ENCODE results near the gene TRIM64C. TPM values are rescaled to one million over a fixed set of nuclear protein-coding genes. Genes with fewer than 3 reads are reported as not detected.
"Not testable (repeated sequence)": the region's sequence is repeated elsewhere in the genome, so short reads cannot be mapped to it uniquely, and the experiment has no call there.

The TRIM64C gene
- not detected for total RNA-seq

GRCh38 chr11:49059012-49059411 lies at the start of gene TRIM64C:
TSS of gene TRIM64C (minus strand) at chr11:49059112. CDS start at chr11:49059112, 0 bp downstream.
- H3K27me3 ChIP-seq; H3K27ac ChIP-seq; intact Hi-C loops (cut with DNase I; ENCODE audit: low total_unique reads); DNase-seq; H3K36me3 ChIP-seq; H3K9me3 ChIP-seq; H3K4me3 ChIP-seq; H3K4me1 ChIP-seq: not testable (repeated sequence)

DNA sequence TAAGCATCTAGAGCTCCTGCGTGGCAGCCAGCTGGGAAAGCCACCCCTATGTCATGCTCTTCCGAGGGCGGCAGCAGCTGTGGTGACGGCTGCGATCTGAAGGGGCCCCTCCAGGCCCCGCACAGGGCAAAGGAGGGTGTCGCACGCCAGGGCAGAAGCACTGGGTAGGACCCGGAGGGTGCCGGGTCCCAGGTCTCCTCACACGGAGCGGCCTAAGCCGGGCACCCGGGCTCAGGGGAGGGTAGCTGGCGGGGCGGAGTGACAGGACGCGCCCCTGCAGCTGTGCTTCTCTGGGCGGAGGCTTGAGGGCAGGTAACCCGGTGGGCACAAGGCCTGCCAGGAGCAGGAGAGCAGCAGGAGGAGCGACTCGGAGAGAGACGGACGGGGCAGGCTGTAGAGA lies 43.4 kb upstream of the TRIM64C start:
- H3K27ac ChIP-seq; intact Hi-C loops (cut with DNase I; ENCODE audit: low total_unique reads); H3K27me3 ChIP-seq; H3K36me3 ChIP-seq; H3K4me1 ChIP-seq; H3K9me3 ChIP-seq; DNase-seq; H3K4me3 ChIP-seq: not testable (repeated sequence)

GRCh38 chr11:49069897-49070296 lies 11.0 kb upstream of the TRIM64C start:
- DNase-seq; H3K4me1 ChIP-seq; H3K9me3 ChIP-seq; intact Hi-C loops (cut with DNase I; ENCODE audit: low total_unique reads); H3K27ac ChIP-seq; H3K36me3 ChIP-seq; H3K27me3 ChIP-seq; H3K4me3 ChIP-seq: not testable (repeated sequence)

- H3K4me1 ChIP-seq; DNase-seq; H3K36me3 ChIP-seq; H3K27ac ChIP-seq; H3K27me3 ChIP-seq; H3K9me3 ChIP-seq; intact Hi-C loops (cut with DNase I; ENCODE audit: low total_unique reads); H3K4me3 ChIP-seq: not testable (repeated sequence)
Measured at GRCh38 chr11:49049821-49050220, 9.1 kb downstream of the TRIM64C start.

GRCh38 chr11:49048229-49048628 lies 10.7 kb downstream of the TRIM64C start:
- intact Hi-C loops (cut with DNase I; ENCODE audit: low total_unique reads); H3K4me3 ChIP-seq; DNase-seq; H3K27ac ChIP-seq; H3K27me3 ChIP-seq; H3K9me3 ChIP-seq; H3K4me1 ChIP-seq; H3K36me3 ChIP-seq: not testable (repeated sequence)

GRCh38 chr11:49028523-49028922 lies 30.4 kb downstream of the TRIM64C start, which contains the start of gene TRIM49B:
TSS of gene TRIM49B (plus strand) at chr11:49028823. CDS start at chr11:49031600, 2,777 bp downstream.
- intact Hi-C loops (cut with DNase I; ENCODE audit: low total_unique reads); H3K27me3 ChIP-seq; H3K36me3 ChIP-seq; H3K27ac ChIP-seq; DNase-seq; H3K9me3 ChIP-seq; H3K4me3 ChIP-seq; H3K4me1 ChIP-seq: not testable (repeated sequence)

Small RNAs within 50 kb of the gene (small RNA-seq; reads per million reads assigned to genes)
- gene AC084851.1: not detected

Other genes starting within 250 kb of the TRIM64C start
- not detected for gene TRIM51G, start 75.2 kb downstream of the TRIM64C start, total RNA-seq
- gene TRIM49B, start 30.3 kb downstream of the TRIM64C start, total RNA-seq: not detected
- 10 to 100 TPM in 1 of 4 donors, 1 to 10 TPM in 2, not detected in 1; 3.2 to 14.6 (median 4.4) TPM for gene FOLH1, start 149.5 kb upstream of the TRIM64C start, total RNA-seq

Measured in uterus (tissue), 4 donors.